SU-DHL-6 (cell line): ENCODE results near the gene ZNF335.

Source experiments
- CTCF ChIP-seq: fragments of 200-600 bp; sonication (generic); IDR thresholded peaks from one replicate; pipeline ENCODE4 v1.5.1; 2017; ENCODE audit warnings: antibody characterized with exemption, mild to moderate bottlenecking, low read length, moderate library complexity; ENCODE audit not compliant: insufficient read depth, poor library complexity, severe bottlenecking
- EZH2phosphoT487 ChIP-seq: fragments of 200-600 bp; sonication (generic), shearing (Covaris generic); conservative IDR thresholded peaks from 2 replicates; pipeline ENCODE4 v1.6.1; 2018; ENCODE audit warnings: mild to moderate bottlenecking, antibody characterized with exemption, low read length, moderate library complexity, mixed read lengths

- no peak for TF ChIP-seq CTCF
- no peak for TF ChIP-seq EZH2phosphoT487
Measured at GRCh38 chr20:46013322-46013828, 41.4 kb upstream of the ZNF335 start.
